HG03280 (cell line): ENCODE measurements around the gene APOL2.
"Not testable (repeated sequence)": the region's sequence is repeated elsewhere in the genome, so short reads cannot be mapped to it uniquely, and the experiment has no call there.

Source experiments
- ATAC-seq: cut with Tn5 transposase; IDR thresholded peaks from one replicate; pipeline ENCODE4 v1.9.1; 2021; ENCODE audit warnings: mild to moderate bottlenecking, moderate library complexity; ENCODE audit not compliant: unreplicated experiment

APOL2 gene

DNA sequence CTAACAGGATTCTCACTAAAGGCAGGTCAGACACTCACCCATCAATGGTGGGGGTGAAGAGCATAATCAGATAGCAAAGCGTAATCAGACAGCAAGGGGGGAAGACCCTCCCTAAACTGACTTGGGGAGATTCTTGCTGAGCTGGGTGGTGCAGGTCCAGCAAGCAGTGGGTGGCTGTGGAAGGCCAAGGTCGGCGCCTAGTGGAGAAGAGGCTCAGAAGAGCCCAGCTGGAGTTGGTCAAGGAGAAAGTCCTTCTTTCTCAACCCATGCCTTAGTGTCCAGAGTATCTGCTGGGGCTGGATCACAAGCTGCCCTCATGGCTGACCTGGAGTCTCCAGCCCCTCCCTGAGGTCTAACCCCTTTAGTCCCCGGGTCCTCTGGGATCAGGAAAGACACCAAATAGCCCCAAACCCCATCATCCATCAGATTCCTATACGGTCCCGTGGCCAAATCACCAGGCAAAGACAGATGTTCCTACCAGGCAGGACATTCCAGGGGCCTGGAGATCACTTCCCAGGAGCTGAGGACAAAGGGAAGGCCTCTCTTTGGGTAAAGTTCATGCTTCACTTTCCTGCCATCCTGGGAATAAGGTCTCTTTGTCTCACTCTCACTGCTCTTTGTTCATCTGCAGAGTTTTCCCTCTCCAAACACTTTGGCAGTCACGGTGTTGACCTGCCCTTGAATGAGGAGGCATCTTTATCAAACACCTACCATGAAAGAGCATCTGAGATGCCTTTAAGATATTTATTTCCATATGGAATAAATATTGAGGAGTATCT is 24.7 kb upstream of the APOL2 start:
- not testable (repeated sequence) for ATAC-seq

DNA sequence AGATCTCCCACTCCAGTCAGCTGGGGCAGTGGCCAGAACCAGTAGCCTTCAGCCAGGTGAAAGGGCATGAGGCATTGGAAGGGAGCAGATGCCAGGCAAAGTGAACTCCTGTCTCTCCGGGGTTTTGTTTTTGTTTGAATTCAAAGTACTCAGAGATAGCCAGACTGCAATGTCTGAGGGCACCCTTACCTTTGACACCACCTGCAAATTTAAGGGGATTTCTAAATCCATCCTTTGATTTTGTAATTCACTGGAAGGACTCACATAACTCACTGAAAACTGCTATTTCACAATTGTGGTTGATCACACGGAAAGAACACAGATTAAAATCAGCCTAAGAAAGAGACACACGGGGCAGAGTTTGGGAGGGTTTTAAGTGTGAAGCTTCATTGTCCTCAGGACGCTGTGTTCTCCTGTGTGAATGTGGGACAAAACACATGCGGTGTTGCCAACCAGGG is 23.9 kb upstream of the APOL2 start:
- ATAC-seq, result not testable (repeated sequence)

DNA sequence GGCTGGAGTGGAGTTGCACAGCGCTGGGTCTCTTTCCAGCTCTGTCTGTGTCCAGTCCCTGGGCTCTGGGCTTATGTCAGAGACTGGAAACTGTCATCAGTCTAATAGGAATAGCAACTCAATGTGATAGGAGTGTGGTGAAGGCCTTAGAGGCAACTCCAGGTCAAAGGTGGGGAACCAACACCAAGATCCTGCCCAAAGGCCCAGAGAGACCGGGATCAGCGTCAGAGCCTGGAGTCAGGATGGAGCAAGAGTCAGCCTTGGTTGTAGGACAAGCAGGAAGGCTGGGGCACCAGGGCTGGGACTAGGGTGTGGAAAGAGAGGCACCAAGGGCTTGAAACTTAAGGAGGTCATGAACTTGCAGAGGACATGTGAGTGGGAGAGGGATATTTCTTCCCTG is 23.0 kb upstream of the APOL2 start:
- not testable (repeated sequence) for ATAC-seq

DNA sequence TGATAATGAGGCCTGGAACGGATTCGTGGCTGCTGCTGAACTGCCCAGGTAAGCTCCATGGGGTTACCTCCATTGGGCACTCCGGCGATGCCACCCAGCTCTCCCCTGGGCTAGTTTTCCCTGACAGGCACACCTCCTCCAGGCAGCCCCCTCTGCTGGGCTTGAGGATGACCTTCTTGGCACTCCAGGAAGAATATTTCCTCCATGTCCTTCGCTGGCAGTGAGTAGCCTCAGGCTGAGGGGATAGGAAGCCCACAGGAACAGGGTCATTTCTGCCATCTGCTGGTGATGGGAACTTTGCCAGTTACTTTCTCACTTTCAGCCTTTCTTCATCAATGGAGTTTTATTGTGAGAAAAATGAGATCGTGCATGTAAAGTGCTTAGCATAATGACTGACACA is 22.3 kb upstream of the APOL2 start:
- not testable (repeated sequence) for ATAC-seq

DNA sequence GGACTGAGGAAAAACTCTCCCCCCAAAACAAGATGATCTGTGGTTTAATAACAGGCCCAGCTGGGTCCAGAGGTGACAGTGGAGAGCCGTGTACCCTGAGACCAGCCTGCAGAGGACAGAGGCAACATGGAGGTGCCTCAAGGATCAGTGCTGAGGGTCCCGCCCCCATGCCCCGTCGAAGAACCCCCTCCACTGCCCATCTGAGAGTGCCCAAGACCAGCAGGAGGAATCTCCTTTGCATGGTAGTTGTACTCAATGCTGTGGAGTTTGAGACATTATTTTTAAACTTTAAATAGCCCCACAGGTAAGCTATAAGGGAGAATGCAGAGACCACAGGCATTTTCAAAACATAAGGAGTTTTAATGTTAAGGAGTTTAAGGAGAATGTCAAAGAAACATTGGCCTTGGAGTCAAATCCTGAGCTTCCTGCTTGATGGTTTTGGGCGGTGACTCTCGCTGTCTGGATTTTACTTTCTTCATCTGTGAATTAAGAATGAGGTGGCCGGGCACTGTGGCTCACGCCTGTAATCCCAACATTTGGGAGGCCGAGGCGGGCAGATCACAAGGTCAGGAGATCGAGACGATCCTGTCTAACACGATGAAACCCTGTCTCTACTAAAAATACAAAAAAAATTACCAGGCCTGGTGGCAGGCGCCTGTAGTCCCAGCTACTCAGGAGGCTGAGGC is 20.4 kb upstream of the APOL2 start:
- ATAC-seq, result no peak

DNA sequence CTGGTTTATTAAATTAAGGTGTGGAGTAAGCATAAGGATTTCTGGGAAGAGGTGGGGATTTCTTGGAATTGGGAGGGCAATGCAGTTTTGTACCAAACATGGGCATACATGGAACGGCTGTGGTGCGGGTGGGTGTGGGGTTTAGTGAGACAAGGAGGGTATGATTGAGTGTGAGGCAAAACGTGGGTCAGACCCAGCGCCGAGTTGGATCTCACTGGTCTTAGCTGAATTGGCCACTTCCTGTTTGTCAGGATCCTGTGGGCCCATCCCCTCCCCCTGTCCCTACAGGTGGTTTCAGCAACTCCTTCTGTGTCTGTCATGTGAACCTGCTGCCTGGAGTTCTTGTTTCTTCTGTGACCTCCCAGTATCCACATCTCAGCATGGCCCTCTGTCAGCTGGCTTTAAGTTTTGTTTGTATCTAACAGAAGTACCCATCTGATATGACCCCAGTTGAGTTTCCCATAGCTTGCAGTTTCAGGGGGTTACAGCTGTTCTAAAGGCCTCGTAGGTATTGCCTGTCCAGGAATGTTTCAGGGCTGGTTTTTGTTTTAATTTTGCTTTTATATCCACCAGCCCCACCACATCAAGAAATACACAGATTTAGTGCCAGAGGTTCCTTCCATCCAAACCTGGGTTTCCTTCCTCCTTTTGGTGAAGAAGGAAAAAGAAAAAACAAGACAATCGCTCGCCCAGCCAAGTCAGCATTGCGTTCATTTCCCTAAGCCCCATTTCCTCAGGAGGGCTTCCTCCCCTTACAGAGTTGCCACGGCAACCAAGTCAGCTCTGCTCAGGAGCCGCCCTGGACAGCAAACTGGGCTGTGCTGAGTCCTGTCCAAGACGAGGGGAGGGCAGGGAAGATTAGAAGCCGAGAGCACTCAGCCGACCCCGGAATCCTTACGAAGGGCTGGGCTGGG is 19.6 kb upstream of the APOL2 start:
- ATAC-seq, result no peak

DNA sequence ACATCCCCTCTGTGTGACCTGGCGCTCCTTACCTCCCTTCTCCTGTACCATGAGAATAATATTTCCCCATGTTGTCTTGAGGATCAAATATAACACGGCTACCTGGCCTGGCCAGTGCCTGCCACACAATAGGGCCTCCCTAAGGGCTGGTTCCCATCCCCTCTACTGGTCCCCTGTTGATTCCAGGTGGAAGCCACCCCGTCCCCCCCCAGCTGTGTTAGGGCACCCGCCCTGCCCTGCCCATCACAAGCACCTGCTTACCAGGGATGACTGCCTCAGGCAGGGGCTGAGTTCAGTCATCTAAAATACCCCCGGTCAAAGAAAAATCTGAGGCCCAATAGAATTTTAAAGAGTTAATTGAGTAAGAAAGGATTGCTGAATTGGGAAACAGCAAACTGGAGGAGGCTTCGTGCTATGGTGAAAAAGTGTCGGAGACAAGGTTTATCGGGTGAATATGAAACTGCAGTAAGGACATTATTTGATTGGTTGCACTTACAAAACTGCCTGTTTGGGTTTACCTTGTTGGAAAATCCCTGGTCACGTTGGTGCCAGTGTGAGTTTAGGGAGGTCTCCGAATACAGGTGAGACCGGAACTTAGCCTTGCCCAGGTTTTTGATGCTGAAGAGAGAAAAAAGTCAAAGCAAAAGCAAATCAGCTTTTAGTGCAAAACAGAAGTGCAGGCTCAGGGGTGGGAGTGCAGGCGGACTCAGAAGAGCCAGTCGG is 18.8 kb upstream of the APOL2 start:
- no peak for ATAC-seq

DNA sequence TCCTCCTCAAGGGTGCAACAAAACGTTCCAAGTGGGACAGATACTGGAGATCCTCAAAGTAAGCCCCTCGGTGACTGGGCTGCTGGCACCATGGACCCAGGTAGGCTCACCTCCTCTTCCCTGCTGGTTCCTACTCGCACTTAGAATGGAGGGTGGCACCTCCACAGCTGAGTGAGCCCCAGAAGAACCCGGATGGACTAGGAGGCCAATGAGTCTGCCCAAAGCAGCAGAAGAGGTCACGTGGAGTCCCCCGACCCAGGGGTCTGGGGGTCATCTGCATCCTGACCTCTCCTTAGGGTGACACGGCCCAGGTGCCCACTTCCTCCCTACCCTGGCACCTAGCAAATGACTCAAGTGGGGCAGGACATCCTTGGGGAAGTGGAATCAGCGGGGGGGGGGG is 18.0 kb upstream of the APOL2 start:
- no peak for ATAC-seq

DNA sequence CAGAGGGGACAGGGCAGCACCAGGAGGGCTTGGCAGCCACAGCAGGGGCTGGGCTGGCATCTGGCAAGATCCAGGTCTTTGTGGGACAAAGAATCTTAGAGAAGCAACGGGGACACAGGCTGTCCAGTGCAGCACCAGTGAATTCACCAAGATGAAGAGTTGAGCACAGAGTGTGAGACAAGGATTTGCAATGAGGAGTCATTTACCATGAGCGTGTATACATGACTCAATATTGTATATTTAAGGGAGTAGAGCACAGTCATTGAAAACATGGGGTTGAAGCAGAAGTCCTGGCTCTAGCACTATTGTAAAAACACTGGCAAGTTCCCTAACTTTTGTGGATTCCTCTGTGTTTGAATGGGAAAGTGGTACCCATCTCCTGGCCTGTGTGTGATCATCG is 17.2 kb upstream of the APOL2 start:
- ATAC-seq, result no peak

DNA sequence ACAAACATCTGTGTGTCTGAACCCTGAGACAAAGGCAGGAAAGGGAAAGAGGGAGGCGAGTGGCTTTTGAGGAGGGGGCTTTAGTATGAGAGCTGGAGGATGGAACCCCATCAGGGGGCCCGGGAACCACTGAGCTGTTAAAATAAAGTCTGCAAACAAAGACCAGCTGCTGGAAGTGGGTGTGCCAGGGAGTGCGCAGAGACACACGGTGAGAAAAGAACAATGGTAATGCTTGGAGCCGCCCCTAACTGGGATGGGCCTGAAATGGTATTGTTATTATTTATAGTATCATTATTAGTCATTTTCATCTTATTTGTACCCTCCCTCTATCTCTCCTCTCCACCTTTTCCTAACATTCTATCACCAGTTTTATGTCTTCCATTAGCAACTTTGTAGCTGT is 16.2 kb upstream of the APOL2 start:
- ATAC-seq, result not testable (repeated sequence)

DNA sequence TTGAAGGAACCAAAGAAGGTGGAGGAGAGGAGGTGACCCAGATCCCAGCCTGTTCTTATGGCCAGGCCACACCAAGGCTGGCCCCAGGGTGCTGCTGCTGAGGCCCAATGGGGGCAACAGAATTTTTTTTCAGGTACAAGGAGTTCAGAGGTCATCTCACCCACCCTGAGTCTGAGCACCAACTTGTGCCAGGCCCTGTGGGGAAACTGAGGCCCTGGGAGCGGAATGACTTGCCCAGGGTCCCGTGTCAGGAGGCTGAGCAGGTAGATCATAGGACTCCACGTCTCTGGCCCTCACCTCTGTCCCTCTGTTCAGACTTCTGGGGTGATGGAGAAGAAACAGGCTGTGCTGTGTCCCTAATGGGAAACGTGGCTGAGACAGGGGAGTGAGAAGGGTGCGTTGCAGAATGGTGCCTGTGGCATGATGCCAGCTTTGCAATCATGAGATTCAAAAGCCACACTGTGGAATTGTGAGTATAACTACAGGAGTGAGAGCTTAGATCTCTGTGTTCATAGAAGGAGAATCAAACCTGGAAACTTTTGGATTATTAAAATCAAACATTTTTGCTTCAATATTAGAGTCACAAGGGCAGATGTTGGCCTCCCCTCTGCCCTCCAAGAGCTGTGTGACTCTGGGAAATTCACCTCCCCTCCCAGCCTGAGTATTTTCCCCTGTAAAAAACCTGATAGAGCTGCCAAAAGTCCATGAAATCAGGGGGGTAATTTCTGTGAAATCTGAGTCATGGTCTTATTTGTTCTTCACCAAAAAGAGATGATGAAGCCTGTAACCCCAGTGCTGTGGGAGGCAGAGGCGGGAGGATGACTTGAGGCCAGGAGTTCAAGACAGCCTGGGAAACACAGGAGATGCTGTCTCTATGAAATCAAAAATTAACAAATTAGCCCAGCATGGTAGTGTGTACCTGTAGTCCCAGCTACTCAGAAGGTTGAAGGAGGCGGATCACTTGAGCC is 14.5 kb upstream of the APOL2 start:
- no peak for ATAC-seq

DNA sequence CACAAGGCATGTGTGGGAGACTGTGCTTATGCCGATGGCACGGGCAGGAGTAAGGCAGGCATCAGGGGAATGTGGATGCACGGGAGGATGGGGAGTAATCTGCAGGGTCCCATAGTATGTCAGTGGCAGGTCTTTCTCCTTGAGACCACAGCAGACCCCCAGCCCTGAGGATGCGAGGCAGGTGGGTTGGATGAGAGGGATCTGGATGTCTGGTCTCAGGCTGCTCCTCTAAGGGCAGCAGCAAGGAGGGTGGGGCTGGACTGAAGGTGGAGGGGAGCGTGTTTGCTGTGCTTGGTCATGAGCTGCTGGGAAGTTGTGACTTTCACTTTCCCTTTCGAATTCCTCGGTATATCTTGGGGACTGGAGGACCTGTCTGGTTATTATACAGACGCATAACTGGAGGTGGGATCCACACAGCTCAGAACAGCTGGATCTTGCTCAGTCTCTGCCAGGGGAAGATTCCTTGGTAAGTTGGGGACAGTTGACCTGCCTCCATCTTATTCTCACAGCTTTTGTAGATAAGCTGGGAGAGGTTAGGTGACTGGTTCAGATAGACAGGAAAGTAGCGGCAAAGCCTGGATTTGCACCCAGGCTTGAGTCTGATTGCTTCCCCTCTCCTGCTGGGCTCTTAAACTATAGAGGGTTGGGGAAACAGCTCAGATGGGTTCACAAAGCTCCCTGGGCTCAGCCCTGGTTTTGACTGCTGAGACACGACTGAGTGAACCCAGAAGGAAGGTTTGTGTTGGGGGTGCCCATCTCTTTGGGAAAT is 13.6 kb upstream of the APOL2 start, which contains the start of gene APOL1:
TSS of gene APOL1 (plus strand) at position 380 of the 769 bp plus-strand sequence. CDS start 1,823 bp downstream, outside the sequence.
- no peak for ATAC-seq

DNA sequence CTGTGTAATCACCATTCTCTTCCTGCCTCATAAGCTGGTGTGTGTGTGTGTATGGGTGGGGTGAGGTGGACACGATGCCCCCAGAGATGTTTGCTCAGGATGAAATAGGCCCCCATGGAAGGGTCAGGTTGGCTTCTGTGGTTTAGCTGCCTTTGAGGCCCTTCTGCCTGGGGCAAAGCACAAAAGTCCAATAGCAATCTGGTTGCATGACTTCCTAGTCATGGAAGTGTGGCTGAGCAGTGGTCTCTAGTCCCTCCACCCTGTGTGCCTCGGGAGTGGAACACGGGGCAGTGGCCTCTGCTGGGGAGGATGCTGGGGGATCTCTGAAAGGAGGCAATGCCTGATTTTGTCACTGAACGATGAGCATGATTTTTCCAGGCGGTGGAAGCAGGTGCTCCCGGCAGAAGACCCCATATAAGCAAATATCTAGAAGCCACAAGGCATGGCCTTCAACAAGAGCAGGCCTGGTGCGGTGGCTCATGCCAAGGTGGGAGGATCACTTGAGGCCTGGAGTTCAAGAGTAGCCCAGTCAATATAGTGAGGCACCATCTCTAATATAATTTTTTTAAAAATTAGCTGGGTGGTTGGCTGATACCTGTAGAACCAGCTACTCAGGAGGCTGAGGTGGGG is 12.8 kb upstream of the APOL2 start:
- ATAC-seq, result not testable (repeated sequence)

DNA sequence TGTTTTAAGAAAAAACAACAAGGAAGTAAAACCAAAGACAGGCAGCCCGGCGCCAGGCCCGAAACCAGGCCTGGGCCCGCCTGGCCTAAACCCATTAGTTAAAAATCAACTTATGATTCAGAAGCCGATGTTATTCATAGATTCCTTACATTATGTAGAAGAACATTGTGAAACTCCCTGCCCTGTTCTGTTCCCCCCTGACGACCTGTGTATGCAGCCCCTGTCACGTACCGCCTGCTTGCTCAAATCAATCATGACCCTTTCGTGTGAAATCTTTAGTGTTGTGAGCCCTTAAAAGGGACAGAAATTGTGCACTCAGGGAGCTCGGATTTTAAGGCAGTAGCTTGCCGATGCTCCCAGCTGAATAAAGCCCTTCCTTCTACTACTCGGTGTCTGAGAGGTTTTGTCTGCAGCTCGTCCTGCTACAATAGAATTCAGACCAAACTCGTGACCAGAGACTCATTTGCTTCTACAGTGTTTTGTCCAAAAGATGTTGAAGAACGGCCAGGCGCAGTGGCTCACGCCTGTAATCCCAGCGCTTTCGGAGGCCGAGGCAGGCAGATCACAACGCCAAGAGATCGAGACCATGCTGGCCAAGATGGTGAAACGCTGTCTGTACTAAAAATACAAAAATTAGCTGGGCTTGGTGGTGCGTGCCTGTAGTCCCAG is 11.1 kb upstream of the APOL2 start:
- not testable (repeated sequence) for ATAC-seq

DNA sequence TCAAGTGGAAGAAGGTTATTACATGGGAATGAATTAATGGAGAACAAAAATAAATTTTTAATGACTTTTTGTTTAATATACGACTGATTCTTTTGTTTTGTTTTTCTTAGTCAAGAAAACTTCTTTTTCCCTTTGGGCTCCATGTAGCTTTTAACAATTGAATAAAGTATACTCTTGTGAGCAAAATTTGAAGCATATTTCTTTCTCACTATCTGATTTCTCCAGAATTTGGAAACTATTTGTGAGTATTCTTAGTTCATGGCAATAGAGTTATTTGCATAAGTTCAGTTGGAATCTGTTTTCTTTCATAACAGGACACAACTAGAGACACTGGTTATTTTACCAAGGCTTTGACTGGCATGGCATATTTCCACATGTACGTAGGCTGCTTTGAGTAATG is 9.8 kb upstream of the APOL2 start:
- no peak for ATAC-seq

DNA sequence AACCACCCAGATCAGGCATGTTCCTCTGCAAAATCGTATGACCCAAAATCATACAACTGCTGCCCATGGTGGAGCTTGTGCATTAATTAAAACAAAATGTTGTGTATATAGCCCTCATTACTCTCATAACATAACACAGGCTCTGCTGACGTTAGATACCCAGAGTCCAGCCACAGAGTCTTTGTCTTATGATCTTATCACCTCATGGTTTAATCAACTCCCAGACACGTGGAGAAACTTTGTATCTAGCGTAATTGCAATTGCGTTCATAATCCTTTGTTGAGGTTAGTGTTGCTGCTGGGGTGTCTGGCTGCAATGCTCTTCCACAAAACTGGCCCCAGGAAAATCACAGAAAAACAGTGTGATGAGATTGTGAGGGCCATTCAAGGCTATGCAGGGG is 8.6 kb upstream of the APOL2 start:
- ATAC-seq, result no peak

DNA sequence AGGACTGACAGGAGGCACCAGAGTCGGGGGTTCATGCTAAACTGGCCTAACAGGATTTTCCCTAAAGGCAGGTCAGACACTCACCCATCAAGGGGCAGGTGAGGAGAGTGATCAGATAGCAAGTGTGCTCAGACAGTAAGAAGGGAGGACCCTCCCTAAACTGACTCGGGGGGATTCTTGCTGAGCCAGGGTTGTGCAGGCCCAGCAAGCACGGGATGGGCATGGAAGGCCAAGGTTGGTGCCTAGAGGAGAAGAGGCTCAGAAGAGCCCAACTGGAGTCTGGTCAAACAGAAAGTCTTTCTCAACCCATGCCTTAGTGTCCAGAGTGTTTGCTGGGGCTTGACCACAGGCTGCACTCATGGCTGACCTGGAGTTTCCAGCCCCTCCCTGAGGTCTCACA is 7.4 kb upstream of the APOL2 start:
- no peak for ATAC-seq
